ENCODE data around the gene NR2F2.

The NR2F2 gene

DNA sequence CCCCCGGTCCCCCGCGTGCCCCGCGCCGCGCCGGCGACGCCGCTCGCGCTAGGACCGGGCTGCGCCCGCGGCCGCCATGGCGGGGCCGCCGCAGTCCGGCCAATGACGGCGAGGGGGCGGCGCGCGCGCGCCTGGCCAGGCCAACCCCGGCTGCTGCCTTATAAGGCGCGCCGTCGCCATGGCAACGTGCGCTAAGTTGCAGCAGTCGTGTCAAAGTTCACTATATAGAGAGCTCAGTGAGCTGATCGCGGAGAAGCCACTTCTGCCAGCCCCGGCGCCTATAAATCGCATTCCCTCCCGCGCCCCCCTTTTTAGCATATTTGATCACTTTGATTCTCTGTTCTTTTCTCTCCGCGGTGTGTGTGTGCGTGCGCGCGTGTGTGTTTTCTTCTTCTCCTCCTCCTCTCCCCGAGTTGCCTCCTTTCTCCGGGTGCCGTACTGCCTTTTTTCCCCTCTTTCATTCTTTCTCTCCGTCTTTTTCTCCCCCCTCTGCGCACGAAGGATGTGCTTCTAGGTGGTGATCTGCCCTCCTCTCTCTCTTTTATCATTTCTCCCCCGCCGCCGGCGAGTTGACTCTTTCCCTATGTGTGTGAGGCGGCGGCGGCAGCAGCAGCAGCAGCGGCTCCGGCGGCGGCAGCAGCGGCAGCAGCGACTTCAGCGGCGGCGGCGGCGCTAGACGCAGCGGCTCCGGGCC, at the start of gene NR2F2:
Gene NR2F2 (plus strand): TSS at position 251 of the 694 bp plus-strand sequence. CDS start 1,406 bp downstream, outside the sequence.
- Histone ChIP-seq H3K4me1 (ENCODE audit: insufficient read depth, low read length) (peaks cover 11% of the 10 kb centered on the region), H3K36me3 (ENCODE audit: insufficient read depth, low read length) (peaks cover 16% of the 10 kb centered on the region), H3K27ac (ENCODE audit: low read depth, low read length) (peak within 1 kb of the TSS; percentile 92), H3K4me3 (ENCODE audit: low read depth in 1 of 2, low read length in 2 of 2) (peak within 1 kb of the TSS; percentile 83 to 90), H3K27me3 (ENCODE audit: control insufficient read depth in 1 of 2, insufficient read depth in 2 of 2, low read length in 2 of 2) (no peaks in the 10 kb centered on the region), H3K9me3 (ENCODE audit: low read length) (no peaks in the 10 kb centered on the region), H3K9ac (ENCODE audit: low read length) (peak within 1 kb of the TSS; percentile 77)

DNA sequence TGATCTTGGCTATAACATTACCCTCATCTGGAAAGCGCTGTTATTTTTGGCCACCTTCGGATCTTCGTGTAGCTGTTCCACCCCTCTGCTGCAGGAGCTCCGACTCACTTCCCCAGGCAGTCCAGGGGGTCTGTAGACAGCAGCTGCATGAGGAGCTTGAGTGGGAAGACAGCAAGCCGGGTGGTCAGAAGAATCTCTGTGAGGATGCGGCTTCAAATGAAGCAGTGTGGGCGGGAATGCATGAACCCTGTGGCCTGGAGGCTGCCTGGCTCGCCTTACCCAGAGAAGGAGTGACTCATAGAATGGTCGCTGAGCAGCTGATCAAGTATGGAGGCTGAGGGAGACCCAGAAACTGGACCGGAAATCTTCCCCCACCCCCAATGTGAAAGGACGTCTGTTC, 45.2 kb upstream of the NR2F2 start:
- Histone ChIP-seq H3K4me1 (ENCODE audit: insufficient read depth, low read length) (no peaks in the 10 kb centered on the region), H3K9me3 (ENCODE audit: low read length) (no peaks in the 10 kb centered on the region), H3K27ac (ENCODE audit: low read depth, low read length) (no peak overlapping the region), H3K4me3 (ENCODE audit: low read depth in 1 of 2, low read length in 2 of 2) (no peak overlapping the region), H3K9ac (ENCODE audit: low read length) (no peak overlapping the region), H3K27me3 (ENCODE audit: control insufficient read depth in 1 of 2, insufficient read depth in 2 of 2, low read length in 2 of 2) (no peaks in the 10 kb centered on the region), H3K36me3 (ENCODE audit: insufficient read depth, low read length) (peaks cover 12% of the 10 kb centered on the region)

DNA sequence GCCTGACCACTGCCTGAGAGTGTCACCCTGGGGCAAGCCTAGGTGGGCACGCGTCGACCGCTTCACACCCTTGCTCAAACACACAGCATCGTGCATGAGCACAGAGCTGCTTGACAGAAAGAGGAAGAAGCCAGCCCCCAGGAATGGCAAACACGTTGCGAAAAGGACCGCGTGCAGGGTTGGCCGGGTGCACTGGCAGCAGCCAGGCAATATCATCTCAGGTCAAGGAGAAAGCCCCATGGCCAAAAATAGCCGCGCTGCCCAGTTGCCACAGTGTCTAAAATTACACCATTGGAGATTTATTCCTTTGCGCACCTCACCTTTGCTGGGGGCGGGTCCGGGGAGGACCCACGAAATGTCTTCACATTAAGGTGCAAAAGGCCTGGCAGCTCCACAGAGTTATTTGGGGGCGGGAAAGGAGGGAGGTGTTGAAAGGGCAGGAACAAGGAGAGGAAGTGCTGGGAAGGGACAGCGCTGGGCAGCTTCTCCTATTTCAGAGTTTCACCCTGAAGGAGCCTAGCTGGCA, 44.7 kb upstream of the NR2F2 start:
- no peaks in the 10 kb centered on the region for H3K27me3 ChIP-seq (ENCODE audit: control insufficient read depth in 1 of 2, insufficient read depth in 2 of 2, low read length in 2 of 2)
- no peak overlapping the region for H3K9ac ChIP-seq (ENCODE audit: low read length)
- H3K9me3 ChIP-seq (ENCODE audit: low read length): no peaks in the 10 kb centered on the region
- no peak overlapping the region for H3K4me3 ChIP-seq (ENCODE audit: low read depth in 1 of 2, low read length in 2 of 2)
- no peaks in the 10 kb centered on the region for H3K4me1 ChIP-seq (ENCODE audit: insufficient read depth, low read length)
- peaks cover 12% of the 10 kb centered on the region for H3K36me3 ChIP-seq (ENCODE audit: insufficient read depth, low read length)
- H3K27ac ChIP-seq (ENCODE audit: low read depth, low read length): no peak overlapping the region

DNA sequence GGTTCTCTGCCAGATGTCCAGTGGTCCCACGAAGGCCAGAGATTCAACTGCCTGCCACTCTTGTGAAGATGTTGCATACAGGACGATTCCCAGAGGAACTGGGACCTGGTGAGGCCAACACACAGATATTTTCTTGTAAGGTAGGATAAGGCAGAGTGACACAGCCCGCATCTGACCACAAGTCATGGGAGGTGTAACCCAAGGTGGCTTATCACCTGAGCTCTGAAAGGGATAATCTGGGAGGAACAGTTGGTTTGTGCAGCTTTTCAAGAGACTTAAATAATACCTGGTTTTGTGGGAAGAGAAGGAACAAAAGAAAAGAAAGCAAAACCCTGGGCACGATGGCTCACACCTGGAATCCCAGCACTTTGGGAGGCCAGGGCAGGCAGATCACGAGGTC, 39.8 kb upstream of the NR2F2 start:
- Histone ChIP-seq H3K27ac (ENCODE audit: low read depth, low read length) (no peak overlapping the region), H3K4me3 (ENCODE audit: low read depth in 1 of 2, low read length in 2 of 2) (no peak overlapping the region), H3K4me1 (ENCODE audit: insufficient read depth, low read length) (no peaks in the 10 kb centered on the region), H3K27me3 (ENCODE audit: control insufficient read depth in 1 of 2, insufficient read depth in 2 of 2, low read length in 2 of 2) (no peaks in the 10 kb centered on the region), H3K9ac (ENCODE audit: low read length) (no peak overlapping the region), H3K36me3 (ENCODE audit: insufficient read depth, low read length) (no peaks in the 10 kb centered on the region), H3K9me3 (ENCODE audit: low read length) (no peaks in the 10 kb centered on the region)

DNA sequence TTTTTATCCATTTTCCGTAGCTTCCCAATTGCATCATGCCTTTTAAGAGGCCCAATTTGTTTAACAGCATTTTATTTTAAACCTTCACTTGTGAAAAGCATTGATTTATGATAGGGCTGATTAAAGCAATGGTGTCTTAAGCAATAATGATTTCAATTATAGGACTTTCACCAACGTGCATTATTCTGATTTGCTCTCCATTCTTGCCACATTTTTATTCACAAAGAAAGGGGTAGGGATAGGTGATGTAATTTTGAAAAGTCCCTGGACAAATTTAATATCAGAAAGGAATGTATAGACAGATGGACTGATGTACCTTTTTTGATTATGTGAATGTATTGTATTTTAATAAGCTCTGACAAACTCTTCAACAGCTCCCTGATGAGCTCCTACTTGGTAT, 37.9 kb upstream of the NR2F2 start:
- Histone ChIP-seq H3K4me3 (ENCODE audit: low read depth in 1 of 2, low read length in 2 of 2) (no peak overlapping the region), H3K36me3 (ENCODE audit: insufficient read depth, low read length) (no peaks in the 10 kb centered on the region), H3K4me1 (ENCODE audit: insufficient read depth, low read length) (no peaks in the 10 kb centered on the region), H3K27me3 (ENCODE audit: control insufficient read depth in 1 of 2, insufficient read depth in 2 of 2, low read length in 2 of 2) (no peaks in the 10 kb centered on the region), H3K9me3 (ENCODE audit: low read length) (no peaks in the 10 kb centered on the region), H3K27ac (ENCODE audit: low read depth, low read length) (no peak overlapping the region), H3K9ac (ENCODE audit: low read length) (no peak overlapping the region)

DNA sequence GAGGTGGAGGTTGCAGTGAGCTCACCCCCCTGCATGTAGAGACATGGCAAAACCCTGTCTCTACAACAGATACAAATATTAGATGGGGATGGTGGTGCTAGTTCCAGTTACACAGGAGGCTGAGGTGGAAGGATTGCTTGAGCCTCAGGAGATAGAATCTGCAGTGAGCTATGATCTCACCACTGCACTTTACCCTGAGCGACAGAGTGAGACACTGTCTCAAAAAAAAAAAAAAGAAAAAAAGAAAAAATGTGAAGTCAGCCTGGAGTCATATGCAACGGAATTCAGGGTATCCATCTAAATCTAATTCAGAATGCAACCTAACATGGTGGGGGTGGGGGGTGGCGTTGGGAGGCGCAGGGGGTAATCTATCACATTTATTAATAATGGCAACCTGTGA, 37.1 kb upstream of the NR2F2 start:
- H3K9ac ChIP-seq (ENCODE audit: low read length): no peak overlapping the region
- no peaks in the 10 kb centered on the region for H3K36me3 ChIP-seq (ENCODE audit: insufficient read depth, low read length)
- H3K27ac ChIP-seq (ENCODE audit: low read depth, low read length): no peak overlapping the region
- H3K27me3 ChIP-seq (ENCODE audit: control insufficient read depth in 1 of 2, insufficient read depth in 2 of 2, low read length in 2 of 2): no peaks in the 10 kb centered on the region
- no peak overlapping the region for H3K4me3 ChIP-seq (ENCODE audit: low read depth in 1 of 2, low read length in 2 of 2)
- H3K9me3 ChIP-seq (ENCODE audit: low read length): no peaks in the 10 kb centered on the region
- H3K4me1 ChIP-seq (ENCODE audit: insufficient read depth, low read length): no peaks in the 10 kb centered on the region

DNA sequence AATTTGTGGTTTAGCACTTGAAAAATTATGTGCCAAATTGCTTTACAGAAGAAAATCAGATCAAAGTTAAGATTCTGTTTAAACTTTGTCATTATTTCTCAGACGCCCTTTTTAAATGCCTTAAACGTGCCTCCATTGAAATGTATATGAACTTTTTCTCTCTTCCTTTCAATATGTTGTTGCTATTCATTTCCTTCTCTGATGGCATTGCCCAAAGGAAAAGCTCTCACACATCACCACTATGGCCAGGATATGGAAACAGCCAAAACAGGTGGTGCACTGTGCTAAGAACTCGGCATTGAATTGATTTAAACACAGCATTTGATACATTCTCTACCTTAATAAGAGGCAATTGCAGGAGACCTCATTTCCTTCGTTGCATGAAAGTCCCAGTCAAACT, 35.7 kb upstream of the NR2F2 start:
- Histone ChIP-seq H3K4me1 (ENCODE audit: insufficient read depth, low read length) (no peaks in the 10 kb centered on the region), H3K36me3 (ENCODE audit: insufficient read depth, low read length) (no peaks in the 10 kb centered on the region), H3K27ac (ENCODE audit: low read depth, low read length) (no peak overlapping the region), H3K4me3 (ENCODE audit: low read depth in 1 of 2, low read length in 2 of 2) (no peak overlapping the region), H3K9me3 (ENCODE audit: low read length) (peaks cover 4% of the 10 kb centered on the region), H3K9ac (ENCODE audit: low read length) (no peak overlapping the region), H3K27me3 (ENCODE audit: control insufficient read depth in 1 of 2, insufficient read depth in 2 of 2, low read length in 2 of 2) (no peaks in the 10 kb centered on the region)

DNA sequence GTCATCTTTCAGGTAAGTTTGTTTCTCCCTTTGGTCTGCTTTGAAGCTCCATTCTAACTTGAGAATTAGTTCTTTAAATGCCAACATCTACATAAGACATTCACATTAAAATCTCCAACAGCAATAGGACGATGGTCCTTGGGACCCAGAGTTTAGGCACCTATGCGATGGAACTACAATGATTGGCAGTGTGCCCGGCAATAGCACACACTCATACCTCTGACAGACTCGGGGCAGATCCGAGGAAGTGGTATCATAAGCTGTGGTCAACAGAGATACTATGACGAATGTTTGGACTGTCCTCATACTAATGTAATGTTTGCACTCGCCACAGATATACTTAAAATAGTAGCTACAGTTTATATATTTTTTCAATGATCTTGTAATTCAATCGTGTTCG, 34.2 kb upstream of the NR2F2 start:
- Histone ChIP-seq H3K4me1 (ENCODE audit: insufficient read depth, low read length) (no peaks in the 10 kb centered on the region), H3K4me3 (ENCODE audit: low read depth in 1 of 2, low read length in 2 of 2) (no peak overlapping the region), H3K36me3 (ENCODE audit: insufficient read depth, low read length) (no peaks in the 10 kb centered on the region), H3K27ac (ENCODE audit: low read depth, low read length) (no peak overlapping the region), H3K9me3 (ENCODE audit: low read length) (peaks cover 4% of the 10 kb centered on the region), H3K9ac (ENCODE audit: low read length) (no peak overlapping the region), H3K27me3 (ENCODE audit: control insufficient read depth in 1 of 2, insufficient read depth in 2 of 2, low read length in 2 of 2) (no peaks in the 10 kb centered on the region)

DNA sequence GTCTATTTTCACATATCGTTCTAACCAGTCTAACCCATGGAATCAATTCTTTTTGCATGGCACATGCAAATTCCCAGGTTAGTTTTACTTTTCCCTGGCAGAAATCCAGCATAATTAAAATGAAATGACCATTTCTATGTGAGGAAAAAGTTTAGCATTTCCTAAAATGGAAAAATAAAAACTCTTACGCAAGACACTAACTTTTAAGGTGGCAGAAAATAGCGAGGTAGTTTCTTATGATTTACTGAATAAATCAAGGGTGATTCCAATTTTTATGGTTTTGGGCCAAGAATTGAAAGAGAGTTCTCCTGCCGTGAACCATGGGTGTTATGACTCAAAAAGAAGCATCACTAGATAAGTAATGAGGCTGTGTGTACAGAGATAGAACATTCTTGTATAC, 32.7 kb upstream of the NR2F2 start:
- no peak overlapping the region for H3K9ac ChIP-seq (ENCODE audit: low read length)
- H3K9me3 ChIP-seq (ENCODE audit: low read length): peaks cover 4% of the 10 kb centered on the region
- no peaks in the 10 kb centered on the region for H3K4me1 ChIP-seq (ENCODE audit: insufficient read depth, low read length)
- H3K36me3 ChIP-seq (ENCODE audit: insufficient read depth, low read length): no peaks in the 10 kb centered on the region
- H3K27ac ChIP-seq (ENCODE audit: low read depth, low read length): no peak overlapping the region
- no peak overlapping the region for H3K4me3 ChIP-seq (ENCODE audit: low read depth in 1 of 2, low read length in 2 of 2)
- no peaks in the 10 kb centered on the region for H3K27me3 ChIP-seq (ENCODE audit: control insufficient read depth in 1 of 2, insufficient read depth in 2 of 2, low read length in 2 of 2)

DNA sequence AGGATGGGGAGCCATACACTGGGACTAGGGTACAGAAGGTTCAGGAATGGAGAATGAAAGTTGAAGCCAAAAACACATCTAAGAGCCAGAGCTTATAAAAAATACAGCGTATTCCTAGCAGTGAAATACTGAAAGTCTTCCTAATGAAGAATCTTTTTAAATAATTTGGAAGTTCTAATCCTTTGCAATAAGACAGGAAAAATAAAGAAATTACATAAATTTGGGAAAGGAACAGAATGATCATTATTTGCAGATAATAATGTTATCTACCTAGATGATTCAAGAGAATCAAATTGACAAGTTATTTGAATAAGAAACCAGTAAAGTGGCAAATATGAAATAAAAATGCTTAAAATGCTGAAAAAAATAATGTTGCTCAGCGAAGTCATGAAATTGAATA, 32.3 kb upstream of the NR2F2 start:
- no peaks in the 10 kb centered on the region for H3K36me3 ChIP-seq (ENCODE audit: insufficient read depth, low read length)
- H3K27me3 ChIP-seq (ENCODE audit: control insufficient read depth in 1 of 2, insufficient read depth in 2 of 2, low read length in 2 of 2): no peaks in the 10 kb centered on the region
- peaks cover 4% of the 10 kb centered on the region for H3K9me3 ChIP-seq (ENCODE audit: low read length)
- no peak overlapping the region for H3K27ac ChIP-seq (ENCODE audit: low read depth, low read length)
- no peaks in the 10 kb centered on the region for H3K4me1 ChIP-seq (ENCODE audit: insufficient read depth, low read length)
- no peak overlapping the region for H3K9ac ChIP-seq (ENCODE audit: low read length)
- H3K4me3 ChIP-seq (ENCODE audit: low read depth in 1 of 2, low read length in 2 of 2): no peak overlapping the region

DNA sequence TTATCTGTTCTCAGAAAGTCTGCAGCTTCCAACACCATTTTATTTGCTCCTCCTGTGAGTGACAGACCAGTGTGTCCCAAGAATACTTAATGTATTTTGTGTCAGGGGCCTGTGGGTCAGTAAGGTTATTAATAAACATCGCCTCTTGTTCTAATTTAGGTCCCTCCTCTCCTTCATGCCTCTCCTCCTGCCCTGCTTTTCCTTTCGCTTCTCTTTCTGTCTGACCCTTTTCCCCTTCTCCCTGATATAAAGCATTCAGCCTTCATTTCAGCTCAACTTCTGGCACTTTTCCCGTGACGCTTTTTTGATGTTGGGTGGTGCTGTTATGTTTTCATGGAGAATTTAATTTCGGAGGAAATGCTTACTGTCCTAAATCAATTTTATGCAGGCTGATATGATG, 29.7 kb upstream of the NR2F2 start:
- H3K4me3 ChIP-seq (ENCODE audit: low read depth in 1 of 2, low read length in 2 of 2): no peak overlapping the region
- H3K36me3 ChIP-seq (ENCODE audit: insufficient read depth, low read length): no peaks in the 10 kb centered on the region
- H3K27me3 ChIP-seq (ENCODE audit: control insufficient read depth in 1 of 2, insufficient read depth in 2 of 2, low read length in 2 of 2): no peaks in the 10 kb centered on the region
- H3K27ac ChIP-seq (ENCODE audit: low read depth, low read length): no peak overlapping the region
- H3K9ac ChIP-seq (ENCODE audit: low read length): no peak overlapping the region
- no peaks in the 10 kb centered on the region for H3K4me1 ChIP-seq (ENCODE audit: insufficient read depth, low read length)
- peaks cover 4% of the 10 kb centered on the region for H3K9me3 ChIP-seq (ENCODE audit: low read length)

DNA sequence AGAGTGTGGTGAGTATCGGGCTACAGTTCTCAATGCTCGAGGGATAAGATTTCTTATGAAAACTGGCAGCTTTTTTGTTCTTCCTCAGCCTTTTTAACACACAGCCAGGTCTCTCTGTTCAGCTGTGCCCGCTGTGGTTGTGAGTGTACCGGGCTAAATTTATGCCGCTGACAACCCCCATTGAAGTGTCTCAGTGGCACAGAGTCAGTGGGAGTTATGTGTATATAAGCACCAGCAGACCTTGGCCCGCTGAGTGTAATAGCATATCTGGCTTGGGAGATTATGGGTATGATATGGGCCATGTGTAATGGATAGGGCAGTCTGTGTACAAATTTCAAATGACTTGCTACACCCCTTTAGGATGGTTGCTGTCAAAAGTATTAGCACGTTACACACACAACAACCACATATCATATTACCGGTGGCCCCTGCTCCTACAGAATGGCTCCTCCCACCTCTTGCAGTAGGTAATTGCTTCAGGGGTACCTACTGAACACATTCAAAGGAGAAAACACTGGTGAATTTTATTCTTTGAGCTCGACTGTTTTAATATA, 26.9 kb upstream of the NR2F2 start:
- H3K27ac ChIP-seq (ENCODE audit: low read depth, low read length): no peak overlapping the region
- H3K9ac ChIP-seq (ENCODE audit: low read length): no peak overlapping the region
- H3K36me3 ChIP-seq (ENCODE audit: insufficient read depth, low read length): no peaks in the 10 kb centered on the region
- H3K4me1 ChIP-seq (ENCODE audit: insufficient read depth, low read length): peaks cover 8% of the 10 kb centered on the region
- no peak overlapping the region for H3K4me3 ChIP-seq (ENCODE audit: low read depth in 1 of 2, low read length in 2 of 2)
- peaks cover 3% of the 10 kb centered on the region for H3K9me3 ChIP-seq (ENCODE audit: low read length)
- H3K27me3 ChIP-seq (ENCODE audit: control insufficient read depth in 1 of 2, insufficient read depth in 2 of 2, low read length in 2 of 2): no peaks in the 10 kb centered on the region

Data from muscle layer of colon (tissue), 2 donors.